Measurements from ENCODE around the gene TSPAN4.

GRCh38 chr11:863023-863909 lies 20.6 kb downstream of the TSPAN4 start:
- TF ChIP-seq ZBTB33 (IDR thresholded peaks at IDR 0.05) (no peak), CTCF (IDR thresholded peaks at IDR 0.05; ENCODE audit: low read depth, low read length, missing input control) (no peak), YY1 (IDR thresholded peaks at IDR 0.05) (no peak), RAD21 (IDR thresholded peaks at IDR 0.05) (no peak), REST (IDR thresholded peaks at IDR 0.05) (no peak)
